ENCODE data around the gene PRKCE.

Gene PRKCE

DNA sequence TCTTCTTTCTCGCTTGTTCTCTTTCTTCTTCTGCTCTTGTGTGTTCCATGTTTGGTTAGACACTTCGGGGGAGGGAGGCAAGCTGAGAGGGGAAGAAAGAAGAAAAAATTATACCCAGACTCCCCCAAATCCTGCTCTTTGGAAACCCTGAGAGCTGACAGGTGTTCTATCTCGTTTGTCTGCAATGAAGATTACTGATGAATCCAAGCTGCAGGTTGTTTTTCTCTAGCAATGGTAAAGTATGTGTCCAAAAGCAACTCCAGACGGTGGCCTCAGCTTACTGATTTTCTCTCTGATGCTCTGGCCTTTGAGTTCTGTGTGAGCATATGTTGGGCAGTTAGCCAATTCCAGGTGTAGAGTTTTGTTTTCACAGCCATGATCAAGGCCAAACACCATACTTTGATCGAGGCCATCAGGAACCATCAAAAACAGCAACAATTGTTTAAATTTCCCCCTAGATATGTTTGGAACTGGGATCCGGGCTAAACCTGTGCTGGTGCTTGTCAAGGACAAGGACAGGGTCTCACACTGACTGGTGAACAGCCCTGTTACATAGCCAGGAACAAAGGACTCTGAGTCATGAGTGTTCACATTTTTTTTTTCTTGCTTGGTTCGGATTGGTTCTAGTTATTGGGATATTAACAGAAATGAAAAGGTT, 142.0 kb downstream of the PRKCE start:
- no peak overlapping the region for H3K4me3 ChIP-seq (ENCODE audit: low read depth in 1 of 2, low read length in 2 of 2)
- no peak overlapping the region for H3K27ac ChIP-seq (ENCODE audit: low read depth, low read length)
- no peaks in the 10 kb centered on the region for H3K27me3 ChIP-seq (ENCODE audit: control insufficient read depth in 1 of 2, insufficient read depth in 2 of 2, low read length in 2 of 2)
- H3K36me3 ChIP-seq (ENCODE audit: insufficient read depth, low read length): no peaks in the 10 kb centered on the region
- no peak overlapping the region for H3K9ac ChIP-seq (ENCODE audit: low read length)
- H3K9me3 ChIP-seq (ENCODE audit: low read length): no peaks in the 10 kb centered on the region
- peaks cover 14% of the 10 kb centered on the region for H3K4me1 ChIP-seq (ENCODE audit: insufficient read depth, low read length)

DNA sequence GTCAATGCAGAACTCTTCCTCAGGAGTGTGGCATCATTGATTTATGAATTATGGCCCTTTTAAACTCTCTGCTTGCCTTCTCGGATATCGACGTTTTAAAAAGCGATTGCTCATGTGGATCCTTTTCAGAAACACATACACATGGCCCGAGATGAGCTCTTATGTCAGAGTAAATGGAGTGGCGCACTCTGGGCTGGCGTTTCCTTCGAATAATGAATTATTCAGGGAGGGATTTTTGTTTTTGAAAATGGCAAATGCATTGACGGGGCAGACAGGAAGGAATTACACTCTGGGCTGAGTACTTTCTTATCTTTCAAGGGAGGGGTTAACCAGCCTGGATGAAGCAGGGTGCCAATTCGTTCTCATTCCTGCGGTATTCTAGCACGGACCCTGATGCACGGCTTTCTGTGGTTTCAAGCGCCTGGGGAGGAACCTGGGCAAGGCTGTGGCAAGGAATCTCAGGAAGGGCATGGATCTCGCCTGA, 142.7 kb downstream of the PRKCE start:
- H3K9ac ChIP-seq (ENCODE audit: low read length): no peak overlapping the region
- H3K4me1 ChIP-seq (ENCODE audit: insufficient read depth, low read length): peaks cover 14% of the 10 kb centered on the region
- H3K36me3 ChIP-seq (ENCODE audit: insufficient read depth, low read length): no peaks in the 10 kb centered on the region
- no peak overlapping the region for H3K27ac ChIP-seq (ENCODE audit: low read depth, low read length)
- no peaks in the 10 kb centered on the region for H3K27me3 ChIP-seq (ENCODE audit: control insufficient read depth in 1 of 2, insufficient read depth in 2 of 2, low read length in 2 of 2)
- H3K9me3 ChIP-seq (ENCODE audit: low read length): no peaks in the 10 kb centered on the region
- no peak overlapping the region for H3K4me3 ChIP-seq (ENCODE audit: low read depth in 1 of 2, low read length in 2 of 2)

DNA sequence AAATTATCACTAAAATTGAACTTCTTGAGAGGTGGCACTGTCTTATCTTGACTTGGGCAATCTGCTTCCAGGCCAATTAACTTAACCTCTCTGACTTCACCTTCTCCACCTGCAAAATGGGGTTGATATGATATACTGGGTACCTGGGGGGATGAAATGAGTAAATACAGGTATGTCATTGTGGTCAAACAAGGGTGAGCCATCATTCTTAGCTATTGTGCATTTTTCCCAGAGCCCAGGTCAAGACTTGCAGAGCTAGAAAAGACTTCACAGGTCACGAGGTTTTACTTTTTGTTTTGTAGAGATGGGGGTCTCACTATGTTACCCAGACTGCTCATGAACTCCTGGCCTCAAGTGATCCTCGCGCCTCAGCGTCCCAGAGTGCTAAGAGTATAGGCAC, 145.0 kb downstream of the PRKCE start:
- H3K27me3 ChIP-seq (ENCODE audit: control insufficient read depth in 1 of 2, insufficient read depth in 2 of 2, low read length in 2 of 2): no peaks in the 10 kb centered on the region
- no peak overlapping the region for H3K4me3 ChIP-seq (ENCODE audit: low read depth in 1 of 2, low read length in 2 of 2)
- H3K4me1 ChIP-seq (ENCODE audit: insufficient read depth, low read length): peaks cover 14% of the 10 kb centered on the region
- no peak overlapping the region for H3K27ac ChIP-seq (ENCODE audit: low read depth, low read length)
- no peaks in the 10 kb centered on the region for H3K9me3 ChIP-seq (ENCODE audit: low read length)
- no peak overlapping the region for H3K9ac ChIP-seq (ENCODE audit: low read length)
- H3K36me3 ChIP-seq (ENCODE audit: insufficient read depth, low read length): no peaks in the 10 kb centered on the region

DNA sequence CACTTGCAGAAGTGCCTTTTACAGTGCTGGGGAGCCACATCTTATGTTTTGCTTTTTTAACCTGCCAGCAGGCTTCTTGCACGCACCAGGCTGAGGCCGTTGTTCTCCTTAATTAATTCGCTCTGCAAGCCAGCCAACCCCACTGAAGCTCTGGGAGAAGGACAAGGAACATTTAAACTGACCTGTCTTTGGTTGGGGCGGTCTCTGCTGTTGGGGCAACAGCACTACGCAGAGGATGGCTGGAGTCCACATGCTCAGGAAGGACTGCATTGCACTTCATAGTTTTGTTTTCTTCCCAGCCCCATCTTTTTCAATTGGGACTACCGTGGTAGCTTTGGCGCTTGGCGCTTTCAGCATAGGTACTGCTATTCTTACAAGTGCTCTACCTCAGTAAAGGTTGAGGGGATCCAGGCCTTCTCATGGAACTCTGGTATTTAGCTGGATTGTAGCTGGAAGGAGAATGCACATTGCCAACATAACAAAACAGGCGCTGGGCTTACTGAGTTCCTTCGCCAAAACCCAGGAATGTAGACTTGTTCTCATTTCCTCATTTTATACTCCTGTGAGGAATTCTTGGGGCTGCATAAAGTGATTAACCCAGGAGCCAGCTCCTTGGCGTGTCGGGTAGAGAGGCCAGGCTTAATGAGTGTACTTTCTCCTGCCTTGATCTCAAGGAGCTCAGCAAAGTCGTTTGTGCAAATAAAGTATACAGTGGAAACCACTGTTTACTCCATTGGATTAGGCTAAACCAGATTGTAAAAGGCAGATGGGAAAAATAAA, 146.2 kb downstream of the PRKCE start:
- Histone ChIP-seq H3K9me3 (ENCODE audit: low read length) (no peaks in the 10 kb centered on the region), H3K9ac (ENCODE audit: low read length) (no peak overlapping the region), H3K27me3 (ENCODE audit: control insufficient read depth in 1 of 2, insufficient read depth in 2 of 2, low read length in 2 of 2) (no peaks in the 10 kb centered on the region), H3K27ac (ENCODE audit: low read depth, low read length) (no peak overlapping the region), H3K4me3 (ENCODE audit: low read depth in 1 of 2, low read length in 2 of 2) (no peak overlapping the region), H3K36me3 (ENCODE audit: insufficient read depth, low read length) (no peaks in the 10 kb centered on the region), H3K4me1 (ENCODE audit: insufficient read depth, low read length) (peaks cover 14% of the 10 kb centered on the region)

DNA sequence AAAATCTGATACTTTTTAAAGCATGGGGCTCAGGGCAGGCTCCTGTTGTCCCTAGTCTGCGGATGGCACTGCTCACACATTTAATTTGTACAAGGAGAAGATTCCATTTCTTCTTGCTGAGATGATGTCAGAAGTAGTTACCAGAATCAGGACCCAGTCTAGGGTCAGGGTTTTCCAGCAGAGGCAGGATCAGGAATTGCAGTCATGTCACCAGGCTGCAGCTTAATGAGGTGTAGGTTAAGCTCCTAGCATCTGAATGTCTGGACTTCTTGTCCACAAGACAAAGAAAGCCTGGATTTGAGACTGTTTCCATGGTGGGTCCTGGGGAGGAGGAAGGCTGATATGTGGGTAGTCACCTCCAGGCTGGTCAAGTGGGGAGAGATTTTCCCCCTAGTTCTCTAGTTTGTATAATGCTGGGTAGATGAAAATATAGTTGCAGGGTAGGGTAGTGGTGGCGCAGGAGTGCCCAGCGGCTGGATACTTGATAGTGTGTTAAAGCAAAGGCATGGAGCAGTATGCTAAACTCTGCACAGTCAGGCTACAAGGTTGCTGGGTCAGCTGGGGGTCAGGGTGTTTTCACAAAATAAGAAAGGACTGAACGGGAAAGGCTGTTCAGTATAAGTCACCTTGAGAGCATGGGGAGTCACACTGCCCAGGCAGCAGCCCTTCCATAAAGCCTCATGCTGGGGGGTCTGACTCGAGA, 148.4 kb downstream of the PRKCE start:
- Histone ChIP-seq H3K36me3 (ENCODE audit: insufficient read depth, low read length) (no peaks in the 10 kb centered on the region), H3K4me1 (ENCODE audit: insufficient read depth, low read length) (no peaks in the 10 kb centered on the region), H3K9ac (ENCODE audit: low read length) (no peak overlapping the region), H3K9me3 (ENCODE audit: low read length) (no peaks in the 10 kb centered on the region), H3K27ac (ENCODE audit: low read depth, low read length) (no peak overlapping the region), H3K27me3 (ENCODE audit: control insufficient read depth in 1 of 2, insufficient read depth in 2 of 2, low read length in 2 of 2) (no peaks in the 10 kb centered on the region), H3K4me3 (ENCODE audit: low read depth in 1 of 2, low read length in 2 of 2) (no peak overlapping the region)

DNA sequence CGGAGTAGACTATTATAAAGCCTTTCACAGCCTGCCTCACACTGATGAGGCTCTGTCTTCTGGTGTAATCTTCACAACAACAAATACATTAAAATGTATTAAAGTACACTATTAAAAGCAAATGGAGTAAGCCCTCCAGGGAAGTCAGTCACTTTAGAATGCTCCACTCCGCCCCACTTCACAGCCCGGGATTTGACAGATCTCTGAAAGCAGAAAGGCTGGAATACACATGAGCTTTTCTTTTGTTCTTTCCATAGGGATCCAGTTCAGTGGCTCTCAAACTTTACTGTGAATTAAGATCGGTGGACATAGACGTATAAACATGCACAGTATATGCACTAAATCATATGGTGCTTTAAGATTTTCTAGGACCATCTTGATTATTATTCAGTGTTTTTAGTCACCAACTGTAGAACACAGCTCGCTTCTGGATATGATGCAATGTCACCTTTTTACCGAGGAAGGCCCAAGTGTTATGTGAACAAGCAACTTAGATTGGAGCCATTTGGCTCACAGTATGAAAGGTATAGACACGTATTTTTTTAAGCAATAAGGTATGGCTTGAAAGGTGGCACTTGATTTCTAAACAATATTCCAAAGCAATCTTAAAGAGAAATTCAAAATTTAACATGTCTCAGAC, 151.1 kb downstream of the PRKCE start:
- Histone ChIP-seq H3K27me3 (ENCODE audit: control insufficient read depth in 1 of 2, insufficient read depth in 2 of 2, low read length in 2 of 2) (no peaks in the 10 kb centered on the region), H3K4me1 (ENCODE audit: insufficient read depth, low read length) (no peaks in the 10 kb centered on the region), H3K4me3 (ENCODE audit: low read depth in 1 of 2, low read length in 2 of 2) (no peak overlapping the region), H3K27ac (ENCODE audit: low read depth, low read length) (no peak overlapping the region), H3K36me3 (ENCODE audit: insufficient read depth, low read length) (no peaks in the 10 kb centered on the region), H3K9ac (ENCODE audit: low read length) (no peak overlapping the region), H3K9me3 (ENCODE audit: low read length) (no peaks in the 10 kb centered on the region)

DNA sequence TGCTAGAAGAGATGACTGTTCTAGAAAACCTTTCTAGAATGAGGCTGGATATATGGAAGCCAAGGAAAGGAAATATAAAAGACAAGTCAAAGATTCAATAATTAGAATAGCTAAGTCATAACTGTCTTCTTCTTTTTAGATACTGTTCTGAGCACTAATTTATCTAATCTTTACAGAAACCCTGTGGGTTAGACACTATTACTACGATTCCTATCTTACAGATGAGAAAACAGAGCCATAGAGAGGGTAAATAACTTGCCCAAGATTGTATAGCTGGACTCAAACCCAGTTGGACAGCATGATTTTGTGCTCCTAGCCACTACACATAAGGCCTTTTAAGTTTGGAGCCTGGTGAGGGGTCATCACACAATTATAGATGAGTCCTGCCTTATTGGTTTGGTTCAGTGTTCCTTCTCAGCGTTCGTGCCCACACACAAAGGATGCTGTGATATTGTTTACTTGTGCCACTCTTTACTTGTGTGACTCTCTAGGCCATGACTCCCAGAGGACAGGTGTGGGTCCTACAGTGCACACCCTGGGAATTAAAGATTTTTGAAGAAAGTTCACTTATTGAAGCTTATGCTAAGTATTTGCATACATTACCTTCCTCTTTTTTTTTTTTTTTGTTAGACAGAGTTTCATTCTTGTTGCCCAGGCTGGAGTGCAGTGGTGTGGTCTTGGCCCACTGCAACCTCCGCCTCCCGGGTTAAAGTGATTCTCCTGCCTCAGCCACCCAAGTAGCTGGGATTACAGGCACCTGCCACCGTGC, 153.7 kb downstream of the PRKCE start:
- Histone ChIP-seq H3K27ac (ENCODE audit: low read depth, low read length) (no peak overlapping the region), H3K4me3 (ENCODE audit: low read depth in 1 of 2, low read length in 2 of 2) (no peak overlapping the region)

DNA sequence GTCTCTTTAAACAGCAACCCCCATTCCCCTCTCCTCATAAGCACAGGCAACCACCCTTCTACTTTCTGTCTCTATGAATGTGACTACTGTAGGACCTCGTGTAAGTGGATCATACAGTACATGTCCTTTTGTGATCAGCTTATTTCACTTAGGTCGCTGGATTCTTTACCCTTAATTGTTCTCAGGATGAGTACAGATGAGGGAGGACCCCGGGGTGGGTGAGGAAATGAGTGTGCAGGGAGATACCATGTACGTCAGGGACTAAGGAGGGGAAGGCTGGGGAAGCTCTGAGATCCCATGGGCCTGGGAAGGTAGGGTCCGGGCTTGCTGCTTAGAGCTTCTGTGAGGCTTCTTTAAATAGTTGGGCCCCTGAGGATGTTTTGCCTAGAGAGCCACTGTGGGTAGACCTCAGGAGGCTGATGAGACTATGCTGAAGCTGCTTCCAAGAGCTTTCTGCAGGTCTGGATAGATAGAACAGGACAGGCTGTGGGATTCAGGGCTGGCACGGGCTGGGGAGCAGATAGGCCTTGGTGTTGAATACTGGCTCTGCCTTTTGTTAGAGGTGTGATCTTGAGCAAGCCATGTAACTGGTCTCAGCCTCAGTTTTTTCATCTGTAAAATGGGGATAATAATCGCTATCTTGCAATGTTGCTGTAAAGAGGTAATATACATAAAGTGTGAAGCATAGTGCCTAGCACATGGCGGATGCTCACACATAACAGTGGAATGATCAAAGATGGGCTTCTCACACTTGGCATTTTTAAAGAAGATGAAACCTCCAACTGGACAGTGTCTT, 155.3 kb downstream of the PRKCE start:
- Histone ChIP-seq H3K9me3 (ENCODE audit: low read length) (no peaks in the 10 kb centered on the region), H3K4me3 (ENCODE audit: low read depth in 1 of 2, low read length in 2 of 2) (no peak overlapping the region), H3K36me3 (ENCODE audit: insufficient read depth, low read length) (no peaks in the 10 kb centered on the region), H3K4me1 (ENCODE audit: insufficient read depth, low read length) (peaks cover 15% of the 10 kb centered on the region), H3K27ac (ENCODE audit: low read depth, low read length) (no peak overlapping the region), H3K27me3 (ENCODE audit: control insufficient read depth in 1 of 2, insufficient read depth in 2 of 2, low read length in 2 of 2) (no peaks in the 10 kb centered on the region), H3K9ac (ENCODE audit: low read length) (no peak overlapping the region)

More for the DNA sequence above, 153.7 kb downstream of the PRKCE start:
- Histone ChIP-seq H3K36me3 (ENCODE audit: insufficient read depth, low read length) (no peaks in the 10 kb centered on the region), H3K9ac (ENCODE audit: low read length) (no peak overlapping the region), H3K9me3 (ENCODE audit: low read length) (no peaks in the 10 kb centered on the region), H3K4me1 (ENCODE audit: insufficient read depth, low read length) (peaks cover 15% of the 10 kb centered on the region), H3K27me3 (ENCODE audit: control insufficient read depth in 1 of 2, insufficient read depth in 2 of 2, low read length in 2 of 2) (no peaks in the 10 kb centered on the region)

DNA sequence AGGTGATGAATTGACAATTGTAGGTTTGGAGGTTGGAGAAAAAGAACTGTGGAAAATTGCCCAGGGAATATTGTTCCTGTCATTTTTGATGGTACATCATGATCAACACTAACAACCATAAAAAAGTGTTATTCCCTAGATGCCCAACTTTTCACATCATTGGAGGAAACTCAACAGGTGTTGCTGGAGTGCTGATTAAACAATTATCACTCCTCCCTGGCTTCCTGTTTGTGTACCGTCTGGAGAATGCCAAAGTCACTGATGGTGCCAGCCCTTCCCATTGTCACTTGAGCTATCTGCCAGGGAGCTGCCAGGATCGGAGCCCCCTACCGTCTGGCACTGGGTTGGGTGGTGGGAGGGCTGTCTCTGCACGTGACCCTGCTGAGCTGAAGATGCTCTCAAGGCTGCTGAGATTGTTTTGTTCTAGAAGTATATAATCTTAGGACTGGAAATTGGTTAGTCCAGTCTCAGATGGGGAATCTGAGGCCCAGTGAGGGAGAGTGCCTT, 156.9 kb downstream of the PRKCE start:
- Histone ChIP-seq H3K4me3 (ENCODE audit: low read depth in 1 of 2, low read length in 2 of 2) (no peak overlapping the region), H3K27me3 (ENCODE audit: control insufficient read depth in 1 of 2, insufficient read depth in 2 of 2, low read length in 2 of 2) (no peaks in the 10 kb centered on the region), H3K27ac (ENCODE audit: low read depth, low read length) (no peak overlapping the region), H3K9ac (ENCODE audit: low read length) (no peak overlapping the region), H3K9me3 (ENCODE audit: low read length) (no peaks in the 10 kb centered on the region), H3K36me3 (ENCODE audit: insufficient read depth, low read length) (no peaks in the 10 kb centered on the region), H3K4me1 (ENCODE audit: insufficient read depth, low read length) (peaks cover 26% of the 10 kb centered on the region)

DNA sequence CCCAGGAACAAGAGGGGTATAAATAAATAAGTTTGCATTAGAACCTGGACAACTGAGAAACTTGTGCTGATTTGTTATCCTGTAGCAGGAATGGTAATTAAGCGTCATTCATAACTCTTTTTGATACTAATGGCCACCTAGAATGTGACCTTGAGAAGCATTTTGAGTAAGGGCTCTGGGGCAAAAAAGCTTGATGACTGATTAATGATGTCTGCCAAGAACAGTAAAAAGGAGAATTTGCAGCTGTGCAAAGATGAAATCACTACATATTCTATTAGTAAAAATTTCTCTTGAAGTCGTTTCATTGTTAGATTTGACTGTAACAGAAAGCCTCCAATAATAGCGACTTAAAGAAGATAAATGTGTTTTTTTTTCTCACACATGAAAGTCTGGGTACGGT, 157.7 kb downstream of the PRKCE start:
- Histone ChIP-seq H3K27ac (ENCODE audit: low read depth, low read length) (no peak overlapping the region), H3K9ac (ENCODE audit: low read length) (no peak overlapping the region)

More for the DNA sequence above, 157.7 kb downstream of the PRKCE start:
- Histone ChIP-seq H3K9me3 (ENCODE audit: low read length) (no peaks in the 10 kb centered on the region), H3K4me3 (ENCODE audit: low read depth in 1 of 2, low read length in 2 of 2) (no peak overlapping the region), H3K4me1 (ENCODE audit: insufficient read depth, low read length) (peaks cover 35% of the 10 kb centered on the region), H3K27me3 (ENCODE audit: control insufficient read depth in 1 of 2, insufficient read depth in 2 of 2, low read length in 2 of 2) (no peaks in the 10 kb centered on the region), H3K36me3 (ENCODE audit: insufficient read depth, low read length) (no peaks in the 10 kb centered on the region)

All from muscle layer of colon (tissue), 2 donors.